Effector CD8-positive, alpha-beta T cell (primary cell): Measurements from ENCODE around the gene SETBP1.

Source experiments
- DNase-seq: peaks from one replicate; lab custom pipeline; 2025; lab: John Stamatoyannopoulos, UW

The SETBP1 gene

DNA sequence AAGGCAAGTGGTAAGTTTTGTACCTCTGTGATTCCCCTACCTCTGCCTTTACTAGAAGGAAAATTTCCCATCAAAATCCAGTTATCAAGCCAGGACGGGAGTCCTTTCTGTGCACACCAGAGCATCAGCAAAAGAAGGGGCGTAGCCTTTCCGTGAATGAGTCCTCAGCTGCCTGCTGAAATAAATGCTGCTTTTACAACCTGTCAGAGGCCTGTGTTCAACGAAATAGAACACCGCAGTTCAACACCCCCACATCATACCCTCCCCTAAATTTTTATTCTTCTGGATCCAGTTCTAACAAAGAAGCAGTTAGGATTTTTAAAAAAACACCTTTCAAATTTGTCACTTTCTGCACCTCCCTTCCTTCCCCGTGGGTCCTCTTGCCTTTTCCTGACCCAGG, 135.8 kb downstream of the SETBP1 start:
- no peak for DNase-seq

GRCh38 chr18:44817831-44818473, 137.3 kb downstream of the SETBP1 start:
- no peak for DNase-seq

DNA sequence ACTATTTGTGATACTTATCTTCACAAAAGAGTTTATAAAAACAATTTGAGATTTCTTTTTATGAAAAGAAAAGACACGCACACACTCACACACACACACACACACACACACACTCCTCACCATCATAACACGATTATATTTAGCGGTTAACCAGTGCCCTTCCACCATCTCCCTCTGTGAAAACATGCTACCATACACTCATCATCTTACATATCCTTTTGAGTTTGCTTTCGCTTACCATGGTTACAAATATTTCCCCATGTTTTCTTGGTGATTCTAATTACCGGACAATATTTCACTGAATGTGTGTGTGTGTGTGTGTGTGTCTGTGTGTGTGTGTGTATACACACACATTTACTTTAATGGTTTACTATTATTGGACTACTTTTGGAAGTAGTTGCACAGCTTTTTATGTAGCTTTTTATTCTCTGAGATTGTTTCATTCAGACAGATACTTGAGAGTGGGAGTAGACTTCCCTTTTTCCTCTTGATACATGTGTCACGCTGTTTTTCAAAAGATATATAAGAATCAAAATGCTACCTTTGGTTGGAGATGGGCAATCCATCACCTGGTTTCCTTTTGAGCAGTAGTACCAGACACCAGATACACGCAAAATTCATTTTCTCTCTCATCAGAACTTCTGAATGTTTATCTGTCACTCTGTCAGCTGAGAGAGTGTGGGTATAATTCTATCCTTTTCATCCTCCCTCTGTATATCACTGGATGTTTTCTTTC, 138.1 kb downstream of the SETBP1 start:
- DNase-seq: no peak

- no peak for DNase-seq
Observed at GRCh38 chr18:44819944-44820510, 139.3 kb downstream of the SETBP1 start.

DNA sequence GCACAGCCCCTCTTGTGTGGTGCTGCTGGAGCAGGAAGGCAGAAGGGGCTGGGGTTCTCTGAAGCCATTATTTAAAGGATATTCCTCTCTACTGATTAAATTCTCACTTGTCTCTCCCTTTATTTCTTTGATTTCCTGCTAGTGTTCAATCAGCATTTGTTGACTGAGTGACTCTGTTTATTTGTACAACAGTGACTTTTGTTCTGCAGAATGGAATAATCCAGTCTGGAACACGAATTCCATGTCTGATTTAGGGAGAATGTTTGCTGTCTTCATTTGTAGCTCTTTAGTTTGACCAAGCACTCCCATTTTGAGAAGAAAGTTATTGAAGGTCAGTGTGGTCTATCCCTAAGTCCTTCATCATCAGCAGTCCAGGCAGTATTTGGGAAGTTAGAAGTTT, 141.2 kb downstream of the SETBP1 start:
- DNase-seq: no peak

- no peak for DNase-seq
Observed at GRCh38 chr18:44823286-44823685, 142.6 kb downstream of the SETBP1 start.

DNA sequence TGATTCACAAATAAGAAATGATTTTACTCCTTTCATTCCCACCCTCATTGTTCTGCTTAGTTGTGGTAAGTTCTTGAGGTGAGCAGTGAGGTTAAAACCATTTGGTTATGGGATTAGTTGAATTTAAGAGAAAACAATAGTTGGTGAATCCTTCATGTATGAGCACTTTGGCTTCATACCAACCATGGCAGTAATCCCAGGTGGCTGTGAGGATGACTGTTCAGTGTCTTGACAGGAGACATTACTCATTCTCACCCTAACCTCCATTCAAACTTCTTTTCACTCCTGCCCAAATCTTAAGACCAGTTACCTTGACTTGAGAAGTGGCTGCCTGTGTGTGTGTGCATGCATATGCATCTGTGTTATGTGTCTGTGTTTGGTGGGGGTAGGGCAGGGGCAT, 143.1 kb downstream of the SETBP1 start:
- no peak for DNase-seq

- no peak for DNase-seq
Observed at GRCh38 chr18:44824884-44825283, 144.2 kb downstream of the SETBP1 start.

DNA sequence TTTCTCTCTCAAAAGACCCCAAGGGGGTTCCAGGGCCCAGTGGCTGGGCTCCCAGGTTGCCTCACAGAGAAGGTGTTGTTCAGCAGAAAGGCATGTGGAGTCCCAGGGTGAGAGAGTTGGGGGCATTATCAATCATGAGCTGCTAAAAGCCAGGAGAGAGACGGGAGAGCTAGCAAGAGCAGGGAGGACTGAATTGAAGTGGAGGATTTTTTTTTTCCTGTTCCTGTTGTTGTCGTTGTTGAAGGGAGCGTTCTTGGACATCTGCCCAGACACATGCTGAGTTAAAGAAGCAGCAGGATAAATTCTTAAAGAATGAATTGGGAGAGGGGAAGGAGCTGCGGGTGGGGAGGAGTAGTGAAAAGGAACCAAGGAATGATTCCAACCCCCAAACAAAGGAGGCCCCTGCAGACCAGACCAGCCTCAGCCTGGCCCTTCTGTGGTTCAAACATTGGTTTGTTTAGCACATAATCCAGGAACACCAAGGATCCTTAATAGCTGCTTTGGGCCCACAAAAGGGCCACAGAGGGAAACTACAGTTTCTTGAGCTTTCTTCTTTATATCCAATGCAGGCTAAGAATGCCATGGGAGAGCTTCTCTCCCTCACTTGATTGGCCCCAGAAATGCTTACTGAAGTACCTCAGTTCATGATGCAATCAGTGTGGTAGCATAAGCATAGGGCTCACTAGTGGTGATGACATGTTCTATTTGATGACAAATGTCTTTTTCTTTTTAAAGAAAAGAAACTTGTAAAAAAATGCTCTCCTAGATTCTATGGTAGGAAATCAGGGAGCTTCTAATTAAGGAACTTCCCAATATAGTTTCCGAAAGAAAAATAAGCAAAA, 146.0 kb downstream of the SETBP1 start:
- DNase-seq: no peak

DNA sequence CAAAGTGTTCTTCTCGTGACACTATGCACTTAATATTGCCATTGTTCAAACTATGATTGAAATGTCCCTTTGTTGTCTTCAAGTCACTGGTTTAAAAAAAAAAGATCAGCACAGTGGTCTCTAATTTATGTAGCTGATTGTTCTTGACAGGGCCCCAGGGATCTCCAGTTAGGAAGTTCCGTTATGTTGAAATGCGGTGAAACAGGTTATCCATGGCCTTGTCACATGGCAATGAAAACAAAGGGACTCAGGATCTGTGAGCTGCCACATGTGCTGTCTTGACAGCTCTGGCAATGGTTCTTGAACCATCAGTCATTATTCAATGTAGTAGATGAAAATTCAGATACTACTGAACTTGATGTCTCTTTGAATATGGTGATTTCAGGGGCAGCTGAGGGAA, 147.4 kb downstream of the SETBP1 start:
- DNase-seq: no peak

DNA sequence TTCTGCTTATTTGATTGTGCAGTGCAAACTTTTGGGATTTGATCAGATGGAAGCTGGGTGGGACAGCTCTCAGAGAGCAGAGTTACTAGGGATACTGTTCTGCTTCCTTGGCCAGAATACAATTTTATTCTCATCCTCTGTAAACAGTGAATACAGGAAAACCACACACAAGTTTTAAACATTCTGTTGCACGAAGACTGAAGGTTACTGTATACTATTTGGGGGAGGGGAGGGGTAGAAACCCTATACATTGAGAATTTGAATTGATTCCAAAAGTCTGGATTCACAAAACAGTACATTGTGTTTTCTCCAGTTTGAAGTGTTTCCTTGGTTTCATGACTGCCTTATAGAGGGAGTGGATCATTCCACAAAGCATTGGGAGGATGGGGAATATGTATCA, 149.9 kb downstream of the SETBP1 start:
- DNase-seq: no peak

- DNase-seq: no peak
Observed at GRCh38 chr18:44833786-44834185, 153.1 kb downstream of the SETBP1 start.

DNA sequence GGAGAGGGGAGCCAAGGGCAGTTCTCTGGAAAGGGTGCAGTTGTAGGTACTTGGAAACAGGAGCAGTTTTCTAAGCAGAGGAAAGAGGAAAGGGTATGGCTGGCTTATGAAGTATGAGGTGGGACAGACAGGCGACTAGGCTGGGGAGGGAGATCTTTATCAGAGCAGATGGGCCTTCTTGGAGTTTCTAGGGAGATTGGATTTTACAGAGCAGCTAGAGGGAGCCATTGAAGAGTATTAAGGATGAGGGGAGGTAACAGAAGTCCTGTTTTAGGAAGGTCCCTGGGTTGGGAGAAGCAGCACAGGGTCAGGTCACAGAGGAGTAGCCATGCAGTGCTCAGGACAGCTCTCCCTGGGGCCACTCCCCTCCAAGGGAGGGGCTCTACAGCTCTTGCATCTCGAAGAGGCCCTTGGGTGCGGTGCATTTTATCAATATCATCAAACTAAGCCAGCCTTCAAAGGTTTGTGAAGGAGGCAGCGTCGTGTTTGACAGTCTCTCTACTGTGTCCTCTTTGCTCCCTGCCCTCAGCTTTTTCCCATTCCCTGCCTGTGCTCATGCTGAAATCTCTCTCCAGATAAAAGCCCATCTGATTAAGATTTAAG, 154.3 kb downstream of the SETBP1 start:
- no peak for DNase-seq

DNA sequence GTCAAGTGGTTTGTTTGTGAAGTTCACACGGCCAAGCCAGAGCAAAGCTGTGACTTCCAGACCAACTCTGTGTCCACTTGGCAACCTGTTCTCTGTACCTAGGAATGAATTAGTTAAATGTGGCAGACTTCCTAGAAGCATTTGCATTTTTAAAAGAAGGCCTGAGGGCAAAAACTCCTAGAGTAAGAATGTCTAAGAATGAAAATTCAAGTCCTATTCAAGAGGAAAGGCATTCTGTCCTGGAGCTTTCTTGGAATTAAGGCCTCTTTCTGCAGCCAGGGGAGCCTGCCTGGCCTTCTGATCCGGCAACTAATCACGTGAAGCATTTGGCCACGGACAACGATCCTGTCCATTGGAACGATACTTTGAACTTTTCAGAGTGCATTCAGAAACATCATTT, 155.0 kb downstream of the SETBP1 start:
- no peak for DNase-seq

DNA sequence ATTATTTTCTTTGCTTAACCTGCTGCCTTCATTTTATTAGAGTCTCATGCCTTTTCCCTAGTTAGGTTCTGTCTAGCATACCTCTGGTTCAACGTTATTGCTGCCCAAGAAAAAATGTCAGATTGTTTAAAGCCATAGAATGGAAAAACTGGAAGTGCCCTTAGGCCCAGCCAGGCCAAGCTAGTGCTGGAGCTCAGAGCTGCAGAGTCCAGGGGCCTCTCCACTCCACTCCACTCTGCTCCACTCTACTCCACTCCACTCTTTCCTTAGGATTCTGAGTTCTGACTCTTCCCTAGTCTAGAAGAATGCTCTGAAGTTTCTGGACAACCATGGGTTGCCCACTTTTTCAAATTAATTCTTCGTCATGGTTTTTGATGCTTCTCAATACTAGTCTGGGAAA, 155.6 kb downstream of the SETBP1 start:
- no peak for DNase-seq

GRCh38 chr18:44837482-44838180, 156.9 kb downstream of the SETBP1 start:
- no peak for DNase-seq

DNA sequence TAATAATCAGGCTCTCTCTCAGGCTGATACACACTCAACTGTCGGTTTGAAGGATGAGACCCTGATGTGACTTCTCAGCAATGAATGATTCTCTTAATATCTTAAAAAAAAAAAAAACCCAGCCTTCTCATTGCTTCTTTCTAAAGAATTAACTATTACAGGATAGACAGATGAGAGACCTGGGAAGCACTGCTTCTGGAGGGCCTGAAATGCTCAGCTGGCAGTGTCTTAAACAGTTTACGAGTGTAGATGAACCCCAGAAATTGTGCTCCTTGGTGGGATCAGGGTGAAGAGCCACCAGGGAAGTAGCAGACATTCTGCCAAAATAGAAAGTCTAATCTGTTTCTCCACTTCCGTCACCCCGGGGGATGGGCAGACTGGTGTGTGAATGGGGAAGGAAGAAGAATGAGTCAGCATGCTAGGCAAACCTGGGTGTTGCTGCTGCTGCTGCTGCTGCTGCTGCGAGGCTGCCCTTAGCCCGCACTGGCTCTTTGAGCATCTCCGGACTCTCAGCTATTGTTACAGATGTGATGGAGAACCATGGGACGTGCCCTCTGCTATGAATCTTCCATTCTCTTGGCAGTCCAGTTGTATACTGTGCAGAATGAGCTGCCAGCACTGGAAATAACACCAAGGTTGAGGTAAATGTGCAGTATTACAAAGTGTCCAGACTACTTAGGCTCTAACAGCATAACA, 158.4 kb downstream of the SETBP1 start:
- DNase-seq: no peak

GRCh38 chr18:44840058-44840790, 159.5 kb downstream of the SETBP1 start:
- DNase-seq: no peak

DNA sequence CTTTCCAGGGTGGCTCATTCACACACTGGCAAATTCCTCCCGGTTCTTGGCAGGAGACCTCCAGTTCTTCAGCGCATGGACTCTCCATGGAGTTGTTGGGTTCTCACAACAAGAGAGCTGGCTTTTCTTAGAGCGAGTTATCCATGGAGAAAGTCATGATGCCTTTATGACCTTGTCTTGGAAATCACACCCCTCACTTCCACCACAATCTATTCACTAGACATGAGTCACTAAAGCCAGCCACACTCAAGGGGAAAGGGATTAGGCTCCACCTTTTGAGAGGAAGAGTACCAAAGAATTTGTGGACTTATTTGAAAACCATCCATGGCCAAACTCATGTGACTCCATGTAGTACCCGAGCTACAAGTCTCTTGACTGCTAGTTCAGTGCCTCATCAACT, 160.5 kb downstream of the SETBP1 start:
- no peak for DNase-seq
